GM13976 (cell line): ENCODE measurements around the gene GRIN2A.

Experiments used
- DNase-seq: peaks from one replicate; pipeline ENCODE4 v3.0.0; 2012; ENCODE audit warnings: low spot score
- CTCF ChIP-seq: IDR thresholded peaks from 2 replicates; pipeline ENCODE4 v1.5.1; 2012; ENCODE audit warnings: borderline replicate concordance, mild to moderate bottlenecking; ENCODE audit not compliant: insufficient read depth; ENCODE audit errors: extremely low read depth, missing control alignments, control extremely low read depth
- in situ Hi-C: fragments of 300-500 bp; cut with MboI; formaldehyde crosslinking; loops from one replicate; pipeline ENCODE4 v1.12.0; 2022; ENCODE audit warnings: low sequenced_read_pairs, mixed read lengths, inconsistent platforms; ENCODE audit not compliant: unreplicated experiment

GRIN2A gene

GRCh38 chr16:9713156-9713555, 469.1 kb downstream of the GRIN2A start:
- TF ChIP-seq CTCF: no peak
- no peak for DNase-seq
- in situ Hi-C loops: no loop called here

GRCh38 chr16:9708972-9709620, 473.1 kb downstream of the GRIN2A start:
- TF ChIP-seq CTCF: no peak
- in situ Hi-C loops: no loop called here
- no peak for DNase-seq

GRCh38 chr16:9706217-9706836, 475.9 kb downstream of the GRIN2A start:
- DNase-seq: no peak
- no peak for TF ChIP-seq CTCF
- in situ Hi-C loops: no loop called here

- in situ Hi-C loops: no loop called here
- DNase-seq: no peak
- TF ChIP-seq CTCF: no peak
Measured at GRCh38 chr16:9703731-9704130, 478.5 kb downstream of the GRIN2A start.
